HG02943 (cell line): ENCODE data around the gene VKORC1.
"Not testable (repeated sequence)": the region's sequence is repeated elsewhere in the genome, so short reads cannot be mapped to it uniquely, and the experiment has no call there.

ENCODE experiments used
- ATAC-seq: cut with Tn5 transposase; IDR thresholded peaks from one replicate; pipeline ENCODE4 v1.9.1; 2021; ENCODE audit warnings: mild to moderate bottlenecking, low read depth, moderate library complexity; ENCODE audit not compliant: unreplicated experiment

Gene VKORC1

GRCh38 chr16:31094424-31095120 is at the start of gene VKORC1:
VKORC1 (minus strand) TSS chr16:31094797; CDS start chr16:31094729, 68 bp downstream.
- peak; percentile 72 for ATAC-seq

- no peak for ATAC-seq
These were observed 49.1 kb upstream of the VKORC1 start for GRCh38 chr16:31143694-31144148.

GRCh38 chr16:31143011-31143693 is 48.6 kb upstream of the VKORC1 start:
- ATAC-seq: no peak

GRCh38 chr16:31142109-31143010 is 47.8 kb upstream of the VKORC1 start:
- peak; percentile 86 for ATAC-seq

GRCh38 chr16:31141489-31142108 is 47.0 kb upstream of the VKORC1 start:
- ATAC-seq: no peak

- ATAC-seq: not testable (repeated sequence)
These were observed 46.5 kb upstream of the VKORC1 start for GRCh38 chr16:31141071-31141469.

GRCh38 chr16:31138621-31139578 is 44.3 kb upstream of the VKORC1 start:
- ATAC-seq: no peak

GRCh38 chr16:31136822-31137499 is 42.4 kb upstream of the VKORC1 start:
- ATAC-seq: not testable (repeated sequence)

GRCh38 chr16:31136287-31136662 is 41.7 kb upstream of the VKORC1 start:
- no peak for ATAC-seq

- ATAC-seq: no peak
These were observed 41.1 kb upstream of the VKORC1 start, which contains the start of gene PRSS8 for GRCh38 chr16:31135535-31136286. PRSS8 (minus strand) TSS chr16:31135727; CDS start chr16:31135498, 229 bp downstream.

GRCh38 chr16:31134625-31135534 is 40.3 kb upstream of the VKORC1 start:
- ATAC-seq: no peak

- no peak for ATAC-seq
These were observed 39.5 kb upstream of the VKORC1 start for GRCh38 chr16:31134091-31134571.

- no peak for ATAC-seq
These were observed 38.5 kb upstream of the VKORC1 start for GRCh38 chr16:31133046-31133501.

GRCh38 chr16:31132303-31132979 is 37.8 kb upstream of the VKORC1 start:
- ATAC-seq: no peak

- ATAC-seq: no peak
These were observed 37.3 kb upstream of the VKORC1 start for GRCh38 chr16:31131841-31132271.

- ATAC-seq: no peak
These were observed 36.8 kb upstream of the VKORC1 start for GRCh38 chr16:31131416-31131815.
